Left renal pelvis (tissue), 4 donors: ENCODE results near the gene NPPC. TPM values are rescaled to one million over a fixed set of nuclear protein-coding genes. Genes with fewer than 3 reads are reported as not detected.
"Not testable (repeated sequence)": the region's sequence is repeated elsewhere in the genome, so short reads cannot be mapped to it uniquely, and the experiment has no call there.

ENCODE experiments used
- DNase-seq, 4 donors: peaks; one replicate each; pipeline ENCODE4 v3.0.0-alpha.2; 2013; ENCODE audit warnings: low read depth in 4 of 4, low spot score in 3 of 4
- polyA plus RNA-seq, 4 donors: library from polyadenylated mRNA; unstranded; fragments of 120-200 nt; gene quantifications; one replicate each; pipeline ENCODE4 v1.2.1, GENCODE V29; 2013; ENCODE audit not compliant: insufficient read length in 4 of 4

The NPPC gene, protein sequence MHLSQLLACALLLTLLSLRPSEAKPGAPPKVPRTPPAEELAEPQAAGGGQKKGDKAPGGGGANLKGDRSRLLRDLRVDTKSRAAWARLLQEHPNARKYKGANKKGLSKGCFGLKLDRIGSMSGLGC
- polyA plus RNA-seq: 1 to 10 TPM in 1 of 4 donors, under 1 TPM in 3; 0.16 to 1.5 (median 0.34) TPM

DNA sequence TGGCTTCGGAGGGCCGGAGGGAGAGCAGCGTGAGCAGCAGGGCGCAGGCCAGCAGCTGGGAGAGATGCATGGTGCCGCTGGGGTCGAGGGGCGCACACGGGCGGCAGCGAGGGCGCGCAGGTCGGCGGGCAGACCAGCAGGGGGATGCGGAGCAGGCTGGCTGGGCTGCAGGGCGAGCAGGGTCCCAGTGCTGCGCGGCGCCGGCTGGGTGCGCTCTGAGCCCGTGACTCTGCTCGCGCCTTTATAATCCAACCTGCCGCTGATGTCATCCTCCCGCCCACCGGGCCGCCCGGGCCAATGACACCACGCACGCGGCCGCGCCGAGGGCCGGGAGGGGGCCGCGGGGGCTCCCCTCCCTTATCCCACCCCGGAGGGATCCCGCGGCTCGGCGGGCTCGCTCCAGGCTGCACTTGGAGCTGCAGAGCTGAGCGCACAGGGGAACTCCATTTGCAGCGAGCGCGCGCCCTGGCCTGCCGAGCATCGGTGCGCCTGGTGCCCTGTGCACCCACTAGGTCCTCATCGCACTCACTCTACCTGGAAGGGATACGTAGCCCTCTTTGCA, at the start of gene NPPC:
NPPC (minus strand) TSS at position 217 of the 562 bp plus-strand sequence; CDS start at position 70, 147 bp downstream.
- DNase-seq: peak in 1 of 4 donors; percentile 31

- no peak for DNase-seq
Measured at GRCh38 chr2:231975001-231975400, 48.8 kb upstream of the NPPC start.

GRCh38 chr2:231970461-231970860, 44.3 kb upstream of the NPPC start:
- no peak for DNase-seq

- no peak for DNase-seq
Measured at GRCh38 chr2:231968820-231969219, 42.6 kb upstream of the NPPC start.

GRCh38 chr2:231966886-231967285, 40.7 kb upstream of the NPPC start:
- DNase-seq: no peak

GRCh38 chr2:231965102-231965501, 38.9 kb upstream of the NPPC start:
- DNase-seq: no peak

- peak; percentile 67 to 79 (median 73) for DNase-seq
Measured at GRCh38 chr2:231961349-231962166, 35.4 kb upstream of the NPPC start, which contains the start of gene DIS3L2. Gene DIS3L2, plus strand, starts transcription at chr2:231961713. Its CDS starts 53,215 bp downstream, at chr2:232014928.

DNA sequence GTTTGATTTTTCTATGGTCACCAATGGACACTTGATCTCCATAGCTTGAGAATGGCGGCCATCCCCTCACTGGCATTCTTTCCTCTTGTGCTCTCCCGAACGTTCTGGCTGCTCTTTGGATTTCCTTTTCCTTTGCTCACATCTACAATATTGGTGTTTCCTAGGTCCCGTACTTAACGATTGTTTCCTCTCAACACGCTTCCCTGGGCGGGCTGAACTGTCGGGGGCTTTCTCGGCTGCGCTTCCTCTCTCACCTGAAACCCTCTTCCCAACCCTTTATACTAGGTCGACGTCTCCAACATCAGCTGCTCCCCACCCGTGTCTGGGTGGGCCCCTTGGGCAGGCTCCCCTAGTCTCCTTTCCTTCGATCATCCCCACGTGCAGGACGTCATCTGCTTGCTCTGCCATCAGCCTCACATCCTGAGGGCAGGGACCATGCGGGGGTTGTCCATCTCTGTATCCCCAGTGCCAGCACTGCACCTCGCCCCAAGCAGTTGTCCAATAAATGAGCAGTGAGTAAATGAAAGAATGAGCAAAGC, 34.7 kb upstream of the NPPC start:
- DNase-seq: no peak

GRCh38 chr2:231957913-231958763, 31.9 kb upstream of the NPPC start:
- no peak for DNase-seq

DNA sequence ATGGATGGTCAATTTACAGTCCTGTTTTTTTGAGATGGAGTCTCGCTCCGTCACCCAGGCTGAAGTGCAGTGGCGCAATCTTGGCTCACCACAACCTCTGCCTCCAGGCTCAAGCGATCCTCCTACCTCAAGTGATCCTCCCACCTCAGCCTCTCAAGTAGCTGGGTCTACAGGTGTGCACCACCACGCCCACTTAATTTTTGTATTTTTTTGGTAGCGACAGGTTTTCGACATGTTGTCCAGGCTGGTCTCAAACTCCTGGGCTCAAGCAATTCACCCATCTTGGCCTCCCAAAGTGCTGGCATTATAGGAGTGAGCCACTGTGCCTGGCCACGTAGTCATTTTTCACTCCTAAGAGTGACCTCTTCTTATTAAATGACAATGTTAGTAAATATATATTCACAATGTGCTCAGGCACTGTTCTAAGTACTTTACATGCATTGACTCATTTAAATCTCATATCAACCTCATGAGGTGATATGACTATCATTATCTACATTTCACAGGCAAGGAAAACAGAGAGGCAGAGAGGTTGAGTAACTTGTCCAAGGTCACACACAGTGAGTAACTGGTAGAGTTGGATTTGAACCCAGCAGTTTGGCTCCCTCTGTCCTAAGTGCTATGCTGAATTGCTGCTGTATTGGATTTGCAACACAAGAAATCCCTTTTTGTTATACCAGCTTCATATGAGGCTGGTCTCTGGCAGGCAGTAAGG, 29.7 kb upstream of the NPPC start:
- DNase-seq: no peak

DNA sequence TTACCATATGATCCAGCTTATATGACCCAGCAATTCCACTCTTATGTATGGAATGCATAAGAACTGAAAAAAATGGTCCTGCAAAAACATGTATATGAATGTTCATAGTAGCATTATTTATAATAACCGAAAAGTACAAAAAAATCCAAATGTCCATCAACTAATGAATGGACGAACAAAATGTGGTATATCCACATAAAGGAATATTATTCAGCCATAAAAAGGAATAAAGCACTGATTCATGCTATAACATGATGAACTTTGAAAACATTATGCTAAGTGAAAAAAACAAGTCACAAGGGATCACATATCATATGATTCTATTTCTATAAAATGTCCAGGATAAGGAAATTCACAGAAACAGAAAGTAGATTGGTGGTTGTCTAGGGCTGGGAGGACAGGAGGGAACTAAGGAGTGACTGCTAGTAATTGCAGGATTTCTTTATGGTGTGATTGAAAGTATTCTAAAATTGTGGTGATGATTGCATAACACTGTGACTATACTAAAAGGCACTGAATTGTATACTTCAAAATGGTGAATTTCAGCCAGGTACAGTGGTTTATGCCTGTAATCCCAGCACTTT, 25.3 kb upstream of the NPPC start:
- DNase-seq: no peak

DNA sequence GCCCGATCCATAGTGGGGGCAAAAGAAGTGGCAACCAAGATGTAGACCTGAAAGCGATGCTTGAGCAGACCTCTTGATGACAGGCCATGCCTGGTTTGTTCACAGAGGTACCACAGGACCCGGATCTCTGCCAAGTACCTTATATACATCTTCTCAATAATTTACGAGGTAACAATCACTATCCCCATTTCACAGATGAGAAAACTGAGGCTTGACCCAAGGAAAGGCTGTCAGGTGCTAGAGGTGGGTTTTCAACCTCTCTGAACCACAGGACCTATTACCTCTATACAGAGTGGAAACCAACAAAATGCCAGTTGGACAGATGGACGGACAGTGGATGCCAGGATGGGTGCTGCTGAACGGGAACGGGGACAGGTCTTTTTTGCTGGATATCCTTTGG, 21.5 kb upstream of the NPPC start:
- DNase-seq: no peak

DNA sequence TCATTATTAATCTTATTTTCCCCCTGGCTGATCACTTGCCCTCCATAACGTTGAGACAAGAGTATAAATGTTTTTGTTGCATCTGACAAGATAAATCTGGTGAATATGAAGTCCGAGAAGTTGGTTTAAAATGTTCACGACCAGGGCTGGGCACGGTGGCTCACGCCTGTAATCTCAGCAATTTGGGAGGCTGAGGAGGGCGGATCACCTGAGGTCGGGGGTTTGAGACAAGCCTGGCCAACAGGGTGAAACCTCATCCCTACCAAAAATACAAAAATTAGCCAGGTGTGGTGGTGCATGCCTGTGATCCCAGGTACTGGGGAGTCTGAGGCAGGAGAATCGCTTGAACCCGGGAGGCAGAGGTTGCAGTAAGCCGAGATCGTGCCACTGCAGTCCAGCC, 20.9 kb upstream of the NPPC start:
- not testable (repeated sequence) for DNase-seq

- DNase-seq: no peak
Measured at GRCh38 chr2:231946241-231946814, 20.1 kb upstream of the NPPC start.

GRCh38 chr2:231942180-231942579, 16.0 kb upstream of the NPPC start:
- no peak for DNase-seq

- DNase-seq: no peak
Measured at GRCh38 chr2:231941673-231942072, 15.5 kb upstream of the NPPC start.

GRCh38 chr2:231940795-231941194, 14.6 kb upstream of the NPPC start:
- no peak for DNase-seq

DNA sequence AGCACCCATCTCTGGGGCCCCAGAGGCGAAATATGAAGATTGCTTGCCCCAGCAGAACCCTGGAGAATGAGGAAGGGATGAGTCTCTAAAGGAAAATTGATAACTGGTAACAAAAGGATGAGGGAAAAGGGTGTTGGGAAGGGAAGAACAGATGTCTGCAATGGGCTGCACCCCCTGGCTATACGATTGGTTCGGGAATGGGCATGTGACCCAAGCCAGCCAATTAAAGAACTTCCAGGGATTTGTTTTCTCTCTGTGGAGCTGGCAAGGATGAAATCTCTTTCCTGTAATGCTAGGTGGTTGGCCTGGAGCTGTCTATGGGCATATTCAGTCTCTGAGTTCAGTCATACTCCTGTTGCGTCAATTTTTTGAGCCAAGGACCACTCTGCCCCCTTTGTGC, 12.8 kb upstream of the NPPC start:
- no peak for DNase-seq

DNA sequence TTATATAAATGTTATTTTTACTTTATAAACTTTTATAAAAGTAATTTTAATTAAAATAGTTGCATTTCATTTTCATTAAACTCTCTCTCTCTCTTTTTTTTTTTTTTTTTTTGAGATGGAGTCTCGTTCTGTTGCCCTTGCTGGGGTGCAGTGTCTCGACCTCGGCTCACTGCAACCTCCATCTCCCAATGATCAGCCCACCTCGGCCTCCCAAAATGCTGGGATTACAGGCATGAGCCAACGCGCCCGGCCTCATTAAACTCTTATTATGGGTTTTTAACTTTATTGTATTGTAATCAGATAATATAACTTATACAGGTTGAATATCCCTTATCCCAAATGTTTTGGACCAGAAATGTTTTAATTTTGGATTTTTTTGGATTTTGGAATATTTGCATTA, 10.9 kb upstream of the NPPC start:
- no peak for DNase-seq
